NCI-H1092 treated with DMSO at 0.1 percent for 48 hours (cell line): ENCODE results near the gene ACIN1.
"Not testable (repeated sequence)": the region's sequence is repeated elsewhere in the genome, so short reads cannot be mapped to it uniquely, and the experiment has no call there.

Experiments used
- DNase-seq: peaks from one replicate; lab custom pipeline; 2025; lab: John Stamatoyannopoulos, UW

The ACIN1 gene

DNA sequence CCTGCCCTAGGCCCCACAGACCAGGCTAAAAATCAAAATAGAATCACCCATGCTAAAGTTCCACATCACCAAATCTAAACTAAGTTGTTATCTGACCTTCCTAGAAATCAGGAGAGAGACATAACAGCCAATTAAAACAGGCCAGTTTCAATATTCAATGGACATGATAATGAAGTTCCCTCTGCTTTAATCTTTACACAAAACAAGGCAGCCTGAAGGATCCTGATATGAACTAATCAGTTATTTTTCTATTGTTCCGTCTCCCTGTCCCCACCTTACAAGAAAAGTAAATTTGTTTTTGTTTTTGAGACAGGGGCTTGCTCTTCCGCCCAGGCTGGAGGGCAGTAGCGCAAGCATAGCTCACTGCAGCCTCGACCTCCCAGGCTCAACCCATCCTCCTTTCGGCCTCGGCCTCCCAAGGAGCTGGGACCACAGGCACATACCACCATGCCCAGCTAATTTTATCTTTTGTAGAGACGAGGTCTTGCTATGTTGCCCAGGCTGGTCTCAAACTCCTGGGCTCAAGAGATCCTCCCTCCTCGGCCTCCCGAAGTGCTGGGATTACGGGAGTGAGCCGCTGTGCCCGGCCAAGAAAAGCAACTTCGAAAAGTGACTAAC, 29.5 kb upstream of the ACIN1 start:
- DNase-seq, result no peak

GRCh38 chr14:23123419-23123818, 28.5 kb upstream of the ACIN1 start:
- DNase-seq, result no peak

- no peak for DNase-seq
These were observed 27.1 kb upstream of the ACIN1 start for GRCh38 chr14:23122086-23122485.

- DNase-seq, result no peak
These were observed 26.4 kb upstream of the ACIN1 start for GRCh38 chr14:23121361-23121771.

DNA sequence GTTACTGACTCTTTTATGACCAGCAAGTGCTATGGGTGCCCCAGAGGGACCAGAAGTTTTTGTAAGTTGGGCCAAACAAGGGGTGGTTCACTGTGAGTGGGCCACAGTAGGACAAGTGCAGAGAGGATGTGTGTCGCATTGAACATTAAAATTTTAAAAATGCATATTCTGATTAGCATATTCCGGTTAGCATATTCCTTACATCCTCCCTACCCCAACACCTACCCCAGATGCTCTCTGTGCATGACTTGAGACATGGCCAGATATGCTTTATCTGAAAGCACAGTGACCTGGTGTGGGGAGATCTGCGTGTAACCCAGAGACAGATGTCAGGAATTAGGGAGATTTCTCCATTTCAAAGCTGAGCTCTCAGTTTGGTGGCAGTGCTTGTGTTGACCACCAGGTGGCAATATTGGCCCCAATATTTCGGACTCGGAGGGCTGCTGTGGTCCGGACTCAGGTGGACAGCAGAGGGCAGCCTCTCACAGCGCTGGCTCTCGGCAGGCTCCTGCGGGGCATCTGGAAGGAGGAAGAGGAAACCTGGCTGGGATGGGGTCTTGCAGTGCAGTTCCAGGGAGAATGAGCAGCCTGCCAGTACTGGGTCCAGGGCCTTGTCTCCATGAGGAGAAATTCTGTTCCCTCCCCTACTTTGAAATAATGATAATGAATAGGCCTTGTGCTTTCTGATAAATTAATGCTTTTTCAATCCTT, 25.8 kb upstream of the ACIN1 start:
- DNase-seq, result peak; percentile 77

GRCh38 chr14:23119363-23120327, 24.7 kb upstream of the ACIN1 start:
- DNase-seq, result no peak

DNA sequence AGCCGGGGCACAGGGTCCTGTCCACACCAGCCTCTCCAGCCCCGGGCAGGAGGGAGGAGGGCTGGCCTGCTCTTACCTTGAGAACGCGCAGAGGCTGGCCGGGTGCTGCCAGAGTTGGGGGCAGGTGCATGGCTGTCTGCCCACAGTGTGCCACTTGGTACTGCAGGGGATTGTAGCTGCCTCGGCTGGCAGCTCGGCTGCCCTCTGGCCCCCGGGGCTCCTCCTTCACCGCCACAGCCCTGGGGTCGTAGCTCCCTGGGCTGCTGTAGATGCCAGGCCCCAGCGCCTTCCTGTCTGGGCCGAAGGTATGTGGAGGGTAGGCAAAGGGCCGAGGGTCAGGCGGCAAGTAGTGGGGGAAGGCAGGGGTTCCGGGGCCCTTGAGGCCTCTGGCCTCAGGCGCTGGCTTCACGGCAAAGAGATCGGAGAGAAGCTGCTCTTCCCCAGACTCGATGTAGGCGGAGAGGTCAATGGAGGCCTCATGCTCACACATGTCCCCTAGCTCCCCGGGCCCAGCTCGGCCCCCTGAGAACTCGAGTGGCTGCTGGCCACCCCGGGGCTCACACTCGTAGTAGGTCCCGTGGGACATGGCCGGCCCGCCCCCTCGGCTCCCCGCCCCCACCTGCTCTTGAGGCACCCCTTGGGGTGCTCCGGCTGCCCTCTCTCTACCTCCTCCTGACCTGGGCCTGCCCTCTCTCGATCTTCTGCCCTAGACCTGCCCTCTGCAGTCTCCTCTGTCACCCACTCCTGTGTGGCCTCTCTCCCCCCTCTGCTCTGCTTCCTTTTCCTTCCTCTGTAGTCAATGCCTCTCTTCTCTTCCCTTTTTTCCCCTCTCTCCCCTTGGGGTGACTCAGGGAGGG, 23.8 kb upstream of the ACIN1 start, which contains the start of gene CEBPE:
TSS of gene CEBPE (minus strand) at position 750 of the 857 bp plus-strand sequence. CDS start at position 586, 164 bp downstream.
- no peak for DNase-seq

- DNase-seq, result no peak
These were observed 22.6 kb upstream of the ACIN1 start for GRCh38 chr14:23117371-23118020.

DNA sequence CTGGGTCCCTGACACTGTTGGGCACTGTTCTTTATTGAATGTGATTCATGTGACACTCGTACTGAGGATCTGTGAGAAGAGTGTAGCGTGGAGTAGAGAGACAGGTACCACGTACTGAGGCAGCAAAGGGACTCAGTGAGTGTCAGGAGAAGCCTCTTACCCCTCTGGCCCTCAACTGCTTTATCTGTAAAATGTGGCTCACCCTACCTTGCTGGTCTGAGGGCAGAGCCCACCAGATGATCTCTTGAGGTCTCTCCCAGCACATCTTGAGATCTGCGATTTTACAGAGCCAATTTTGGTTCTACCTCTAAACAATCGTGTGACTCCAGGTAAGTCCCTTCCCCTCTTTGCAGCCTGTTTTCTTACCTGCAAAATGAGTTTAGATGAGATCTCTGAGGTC, 21.0 kb upstream of the ACIN1 start:
- no peak for DNase-seq

- no peak for DNase-seq
These were observed 20.2 kb upstream of the ACIN1 start for GRCh38 chr14:23115039-23115731.

DNA sequence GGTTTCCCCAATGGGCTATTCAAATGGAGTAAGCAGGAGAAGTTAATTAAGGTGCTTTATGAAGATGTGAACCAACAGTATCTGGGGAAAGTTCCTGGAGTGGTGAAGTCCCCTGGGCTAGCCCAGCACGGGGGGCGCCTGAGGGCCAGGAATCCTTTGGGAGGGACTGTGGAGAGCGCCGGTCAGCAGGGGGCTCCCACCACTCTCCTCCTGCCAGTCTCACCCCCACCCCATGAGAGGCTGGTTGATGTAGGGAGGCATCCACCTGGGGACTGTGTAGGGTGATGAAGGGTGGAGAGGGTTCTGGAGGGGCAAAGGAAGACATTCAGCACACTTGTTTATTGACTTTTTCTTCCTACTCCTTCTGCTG, 19.7 kb upstream of the ACIN1 start:
- no peak for DNase-seq

DNA sequence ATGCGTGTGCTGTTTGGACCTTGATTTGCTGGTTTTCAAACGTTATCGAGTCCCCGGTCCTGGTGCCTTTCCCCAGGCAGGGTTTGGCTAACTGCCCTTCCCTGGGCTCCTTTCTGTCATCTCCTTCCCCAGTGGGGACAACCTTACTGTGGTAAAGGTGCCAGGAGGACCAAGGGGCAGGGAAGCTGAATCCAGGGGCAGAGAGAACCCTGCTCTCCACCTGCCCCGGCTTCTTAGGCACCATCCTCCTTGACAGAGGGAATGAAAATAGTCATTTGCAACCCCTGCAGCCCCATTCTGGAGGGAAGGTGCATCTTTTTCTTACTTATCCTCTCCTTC, 19.2 kb upstream of the ACIN1 start:
- DNase-seq, result no peak

DNA sequence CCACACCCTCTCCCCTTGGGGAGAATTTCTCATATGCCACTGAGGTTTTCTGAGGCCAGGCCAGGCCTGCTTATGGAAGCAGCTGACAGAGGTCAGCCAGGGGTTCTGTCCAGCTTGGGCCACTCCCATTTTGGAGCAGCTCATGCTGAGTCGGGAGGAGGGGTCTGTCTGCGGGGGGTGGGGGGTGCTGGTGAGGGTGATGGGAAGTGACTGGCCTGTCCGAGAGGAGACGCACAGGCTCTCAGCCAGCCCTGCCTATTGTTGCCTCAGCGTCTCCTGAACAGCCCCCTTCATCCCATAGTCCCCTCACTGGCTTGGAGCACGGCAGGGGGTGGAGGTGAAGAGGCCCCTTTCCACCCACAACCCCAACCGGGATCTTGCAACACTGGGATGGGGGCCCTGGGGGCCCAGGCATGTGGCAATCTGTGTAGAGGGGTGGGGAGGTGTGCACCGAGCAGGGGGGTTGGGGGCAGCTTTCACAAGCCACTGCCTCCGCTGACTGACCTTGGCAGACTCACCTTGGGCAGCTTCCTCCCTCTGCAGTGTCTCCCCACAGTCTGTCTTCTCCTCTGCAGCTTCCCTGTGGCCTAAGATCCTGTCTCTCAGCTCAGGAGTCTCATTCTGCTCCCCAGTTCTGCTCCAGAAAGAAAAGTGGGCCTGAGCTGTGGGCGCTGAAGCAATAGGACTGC, 18.6 kb upstream of the ACIN1 start:
- DNase-seq, result no peak

- DNase-seq, result no peak
These were observed 17.6 kb upstream of the ACIN1 start for GRCh38 chr14:23112359-23113178.

GRCh38 chr14:23110579-23111365, 15.8 kb upstream of the ACIN1 start:
- no peak for DNase-seq

DNA sequence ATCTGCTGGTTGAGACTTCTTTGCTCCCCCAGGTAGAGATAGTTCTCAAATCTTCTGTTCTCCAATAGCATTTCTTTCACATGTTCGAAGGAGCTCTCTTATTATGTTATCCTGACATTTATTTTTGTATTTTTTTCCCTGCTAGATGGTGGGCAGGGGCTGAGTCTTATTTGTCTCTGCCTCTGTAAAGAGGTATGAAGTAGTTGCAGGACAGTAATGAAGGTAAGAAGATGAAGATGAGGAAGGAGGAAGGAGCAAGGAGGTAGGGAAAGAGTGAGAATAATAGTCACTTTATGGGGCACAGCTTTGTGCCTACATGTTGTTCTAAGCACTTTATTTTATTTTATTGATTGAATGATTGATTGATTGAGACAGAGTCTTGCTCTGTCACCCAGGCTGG, 14.8 kb upstream of the ACIN1 start:
- no peak for DNase-seq

- not testable (repeated sequence) for DNase-seq
These were observed 13.2 kb upstream of the ACIN1 start for GRCh38 chr14:23108169-23108568.

- not testable (repeated sequence) for DNase-seq
These were observed 12.7 kb upstream of the ACIN1 start for GRCh38 chr14:23107620-23108019.

- no peak for DNase-seq
These were observed 11.8 kb upstream of the ACIN1 start for GRCh38 chr14:23106747-23107045.
